Neural cell (in vitro differentiated cells): Measurements from ENCODE around the gene PPP1CA. TPM values are rescaled to one million over a fixed set of nuclear protein-coding genes. Genes with fewer than 3 reads are reported as not detected.

Experiments used
- H2AFZ ChIP-seq: fragments of 200-600, 300-800 bp; sonication (generic), shearing (Covaris generic); 2 replicates; pipeline ENCODE4 v1.6.0; 2014; ENCODE audit warnings: low read depth, mild to moderate bottlenecking, antibody characterized with exemption, low read length, moderate library complexity
- H3F3A ChIP-seq: fragments of 200-600 bp; shearing (Covaris generic); 2 replicates; pipeline ENCODE4 v1.6.1; 2016; ENCODE audit warnings: mild to moderate bottlenecking, moderate library complexity, mixed read lengths, antibody characterized with exemption, low read length; ENCODE audit not compliant: insufficient read depth, poor library complexity, severe bottlenecking
- H3K27ac ChIP-seq: fragments of 200-600, 300-800 bp; sonication (generic), shearing (Covaris generic); 2 replicates; pipeline ENCODE4 v1.5.1; 2014; ENCODE audit warnings: mild to moderate bottlenecking, low read length, moderate library complexity
- H3K27me3 ChIP-seq: fragments of 300-800, 200-600 bp; sonication (generic), shearing (Covaris generic); 2 replicates; pipeline ENCODE4 v1.6.0; 2014; ENCODE audit warnings: mild to moderate bottlenecking, low read depth, low read length, moderate library complexity; ENCODE audit not compliant: insufficient read depth
- H3K36me3 ChIP-seq: fragments of 300-800, 200-600 bp; sonication (generic), shearing (Covaris generic); 2 replicates; pipeline ENCODE4 v1.5.1; 2014; ENCODE audit warnings: mild to moderate bottlenecking, antibody characterized with exemption, low read length, moderate library complexity; ENCODE audit not compliant: insufficient read depth
- H3K4me2 ChIP-seq: fragments of 300-800, 200-600 bp; sonication (generic), shearing (Covaris generic); 2 replicates; pipeline ENCODE4 v1.6.0; 2014; ENCODE audit warnings: mild to moderate bottlenecking, low read length
- H3K4me3 ChIP-seq: fragments of 300-800, 200-600 bp; sonication (generic), shearing (Covaris generic); 2 replicates; pipeline ENCODE4 v1.5.1; 2014; ENCODE audit warnings: mild to moderate bottlenecking, low read length, moderate library complexity
- H3K79me2 ChIP-seq: fragments of 200-600 bp; shearing (Covaris generic); replicated peaks from 2 replicates; pipeline ENCODE4 v1.6.0; 2014; ENCODE audit warnings: mild to moderate bottlenecking, low read length, moderate library complexity; ENCODE audit not compliant: insufficient read depth
- H3K9ac ChIP-seq: fragments of 300-800, 200-600 bp; sonication (generic), shearing (Covaris generic); 2 replicates; pipeline ENCODE4 v1.6.1; 2016; ENCODE audit warnings: mild to moderate bottlenecking, low read length, mixed read lengths
- H3K9me2 ChIP-seq: fragments of 200-600 bp; shearing (Covaris generic); 2 replicates; pipeline ENCODE4 v1.6.1; 2016; ENCODE audit warnings: mild to moderate bottlenecking, low read length, mixed read lengths; ENCODE audit not compliant: insufficient read depth
- H3K9me3 ChIP-seq: fragments of 200-600, 300-800 bp; sonication (generic), shearing (Covaris generic); 2 replicates; pipeline ENCODE4 v1.6.1; 2016; ENCODE audit warnings: mild to moderate bottlenecking, mixed run types, low read length, moderate library complexity, mixed read lengths
- H4K20me1 ChIP-seq: fragments of 200-600 bp; shearing (Covaris generic); 2 replicates; pipeline ENCODE4 v1.6.1; 2016; ENCODE audit warnings: mild to moderate bottlenecking, mixed run types; ENCODE audit not compliant: insufficient read depth
- EP300 ChIP-seq: fragments of 450-650 bp; conservative IDR thresholded peaks from 2 replicates; pipeline ENCODE4 v1.6.1; 2014; ENCODE audit warnings: antibody characterized with exemption, mild to moderate bottlenecking, moderate library complexity; ENCODE audit not compliant: poor library complexity, severe bottlenecking
- EZH2 ChIP-seq: fragments of 200-600, 300-800 bp; shearing (Covaris generic), sonication (generic); IDR thresholded peaks from 2 replicates; pipeline ENCODE4 v1.6.1; 2014; ENCODE audit warnings: antibody characterized with exemption, low read length, borderline replicate concordance, mild to moderate bottlenecking; ENCODE audit not compliant: insufficient read depth, poor library complexity, severe bottlenecking
- MXI1 ChIP-seq: fragments of 450-650 bp; conservative IDR thresholded peaks from 2 replicates; pipeline ENCODE4 v1.6.1; 2014; ENCODE audit warnings: antibody characterized with exemption, mild to moderate bottlenecking; ENCODE audit not compliant: poor library complexity, severe bottlenecking
- POLR2AphosphoS5 ChIP-seq: IDR thresholded peaks from 2 replicates; pipeline ENCODE4 v1.6.1; 2012
- RAD21 ChIP-seq: fragments of 450-650 bp; conservative IDR thresholded peaks from 2 replicates; pipeline ENCODE4 v1.6.1; 2014; ENCODE audit warnings: antibody characterized with exemption, mild to moderate bottlenecking, moderate library complexity
- SMC3 ChIP-seq: fragments of 450-650 bp; conservative IDR thresholded peaks from 2 replicates; pipeline ENCODE4 v1.6.1; 2014; ENCODE audit warnings: antibody characterized with exemption, mild to moderate bottlenecking, moderate library complexity; ENCODE audit not compliant: poor library complexity
- TAF1 ChIP-seq: IDR thresholded peaks from 2 replicates; pipeline ENCODE4 v1.6.1; 2012; ENCODE audit warnings: low read depth
- polyA plus RNA-seq: library from polyadenylated mRNA; depleted of rRNA; stranded (reverse); fragments of >200 nt; gene quantifications from 2 replicates; pipeline ENCODE4 v1.2.3, GENCODE V29; 2014
- TF ChIP-seq, protein P1 (sequence below): fragments of 450-650 bp; IDR thresholded peaks from 2 replicates; pipeline ENCODE4 v1.5.1; 2014; ENCODE audit warnings: antibody characterized with exemption, mild to moderate bottlenecking, moderate library complexity; ENCODE audit not compliant: poor library complexity, severe bottlenecking
- TF ChIP-seq, protein P2 (sequence below): IDR thresholded peaks from 2 replicates; pipeline ENCODE4 v1.6.1; 2012; ENCODE audit warnings: borderline replicate concordance

Gene PPP1CA
- polyA plus RNA-seq, 1 donor from 2014 or later = 106 TPM

DNA sequence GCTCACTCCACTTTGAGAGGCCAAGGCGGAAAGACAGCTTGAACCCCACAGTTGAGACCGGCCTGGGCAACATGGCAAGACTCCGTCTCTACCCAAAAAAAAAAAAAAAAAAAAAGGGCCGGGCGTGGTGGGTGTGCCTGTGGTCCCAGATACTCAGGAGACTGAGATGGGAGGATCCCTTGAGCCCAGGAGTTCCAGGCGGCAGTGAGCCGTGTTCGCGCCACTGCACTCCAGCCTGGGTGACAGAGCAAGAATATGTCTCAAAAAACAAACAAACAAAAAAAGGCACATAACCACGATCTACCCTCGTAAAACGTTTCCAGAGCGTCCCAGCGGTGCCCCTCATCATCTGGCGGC lies 10.7 kb downstream of the PPP1CA start:
- Histone ChIP-seq H3K4me2 (peak overlapping the region; percentile 34), H3K27ac (peak overlapping the region; percentile 48), H3K9me3 (no peaks in the 10 kb centered on the region), H3K9me2 (no peaks in the 10 kb centered on the region), H3K79me2 (no peaks in the 10 kb centered on the region), H4K20me1 (no peaks in the 10 kb centered on the region), H3K4me3 (peak overlapping the region; percentile 88), H3F3A (no peaks in the 10 kb centered on the region), H3K9ac (peak overlapping the region; percentile 73), H3K27me3 (no peaks in the 10 kb centered on the region), H2AFZ (no peak overlapping the region), H3K36me3 (no peaks in the 10 kb centered on the region)
- TF ChIP-seq EP300 (no peak), TAF1 (no peak), SMC3 (no peak), MXI1 (no peak), RAD21 (no peak), EZH2 (no peak), POLR2AphosphoS5 (no peak)
- TF ChIP-seq, protein P1, sequence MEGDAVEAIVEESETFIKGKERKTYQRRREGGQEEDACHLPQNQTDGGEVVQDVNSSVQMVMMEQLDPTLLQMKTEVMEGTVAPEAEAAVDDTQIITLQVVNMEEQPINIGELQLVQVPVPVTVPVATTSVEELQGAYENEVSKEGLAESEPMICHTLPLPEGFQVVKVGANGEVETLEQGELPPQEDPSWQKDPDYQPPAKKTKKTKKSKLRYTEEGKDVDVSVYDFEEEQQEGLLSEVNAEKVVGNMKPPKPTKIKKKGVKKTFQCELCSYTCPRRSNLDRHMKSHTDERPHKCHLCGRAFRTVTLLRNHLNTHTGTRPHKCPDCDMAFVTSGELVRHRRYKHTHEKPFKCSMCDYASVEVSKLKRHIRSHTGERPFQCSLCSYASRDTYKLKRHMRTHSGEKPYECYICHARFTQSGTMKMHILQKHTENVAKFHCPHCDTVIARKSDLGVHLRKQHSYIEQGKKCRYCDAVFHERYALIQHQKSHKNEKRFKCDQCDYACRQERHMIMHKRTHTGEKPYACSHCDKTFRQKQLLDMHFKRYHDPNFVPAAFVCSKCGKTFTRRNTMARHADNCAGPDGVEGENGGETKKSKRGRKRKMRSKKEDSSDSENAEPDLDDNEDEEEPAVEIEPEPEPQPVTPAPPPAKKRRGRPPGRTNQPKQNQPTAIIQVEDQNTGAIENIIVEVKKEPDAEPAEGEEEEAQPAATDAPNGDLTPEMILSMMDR = no peak
- TF ChIP-seq, protein P2, sequence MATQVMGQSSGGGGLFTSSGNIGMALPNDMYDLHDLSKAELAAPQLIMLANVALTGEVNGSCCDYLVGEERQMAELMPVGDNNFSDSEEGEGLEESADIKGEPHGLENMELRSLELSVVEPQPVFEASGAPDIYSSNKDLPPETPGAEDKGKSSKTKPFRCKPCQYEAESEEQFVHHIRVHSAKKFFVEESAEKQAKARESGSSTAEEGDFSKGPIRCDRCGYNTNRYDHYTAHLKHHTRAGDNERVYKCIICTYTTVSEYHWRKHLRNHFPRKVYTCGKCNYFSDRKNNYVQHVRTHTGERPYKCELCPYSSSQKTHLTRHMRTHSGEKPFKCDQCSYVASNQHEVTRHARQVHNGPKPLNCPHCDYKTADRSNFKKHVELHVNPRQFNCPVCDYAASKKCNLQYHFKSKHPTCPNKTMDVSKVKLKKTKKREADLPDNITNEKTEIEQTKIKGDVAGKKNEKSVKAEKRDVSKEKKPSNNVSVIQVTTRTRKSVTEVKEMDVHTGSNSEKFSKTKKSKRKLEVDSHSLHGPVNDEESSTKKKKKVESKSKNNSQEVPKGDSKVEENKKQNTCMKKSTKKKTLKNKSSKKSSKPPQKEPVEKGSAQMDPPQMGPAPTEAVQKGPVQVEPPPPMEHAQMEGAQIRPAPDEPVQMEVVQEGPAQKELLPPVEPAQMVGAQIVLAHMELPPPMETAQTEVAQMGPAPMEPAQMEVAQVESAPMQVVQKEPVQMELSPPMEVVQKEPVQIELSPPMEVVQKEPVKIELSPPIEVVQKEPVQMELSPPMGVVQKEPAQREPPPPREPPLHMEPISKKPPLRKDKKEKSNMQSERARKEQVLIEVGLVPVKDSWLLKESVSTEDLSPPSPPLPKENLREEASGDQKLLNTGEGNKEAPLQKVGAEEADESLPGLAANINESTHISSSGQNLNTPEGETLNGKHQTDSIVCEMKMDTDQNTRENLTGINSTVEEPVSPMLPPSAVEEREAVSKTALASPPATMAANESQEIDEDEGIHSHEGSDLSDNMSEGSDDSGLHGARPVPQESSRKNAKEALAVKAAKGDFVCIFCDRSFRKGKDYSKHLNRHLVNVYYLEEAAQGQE = no peak

DNA sequence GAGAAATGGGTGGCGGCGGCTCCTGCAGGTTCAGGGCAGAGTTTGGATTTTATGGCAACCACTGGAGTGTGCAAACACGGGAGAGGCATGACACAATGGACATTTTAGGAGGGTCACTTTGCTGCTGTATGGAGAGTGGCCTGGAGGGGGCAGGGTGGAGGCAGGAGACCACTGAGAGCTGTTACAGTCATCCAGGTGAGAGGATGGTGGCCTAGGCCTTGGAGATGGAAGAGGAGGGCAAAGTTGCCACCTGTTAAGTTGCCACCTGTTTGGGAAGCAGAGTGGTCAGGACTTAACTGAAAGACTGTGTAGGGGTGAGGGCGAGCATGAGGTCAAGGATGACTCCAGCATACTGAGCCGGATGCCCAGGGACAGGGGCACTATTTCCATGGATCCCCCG lies 12.2 kb downstream of the PPP1CA start:
- no peaks in the 10 kb centered on the region for H3K9me2 ChIP-seq
- H2AFZ ChIP-seq = no peak overlapping the region
- no peak overlapping the region for H3K4me2 ChIP-seq
- H3K9me3 ChIP-seq = no peaks in the 10 kb centered on the region
- no peak overlapping the region for H3K9ac ChIP-seq
- H3K79me2 ChIP-seq = no peaks in the 10 kb centered on the region
- no peak overlapping the region for H3K27ac ChIP-seq
- H3K4me3 ChIP-seq = no peak overlapping the region
- H3F3A ChIP-seq = no peaks in the 10 kb centered on the region
- no peaks in the 10 kb centered on the region for H4K20me1 ChIP-seq
- no peaks in the 10 kb centered on the region for H3K27me3 ChIP-seq
- no peaks in the 10 kb centered on the region for H3K36me3 ChIP-seq
- TF ChIP-seq TAF1 = no peak
- TF ChIP-seq SMC3 = peak; percentile 37
- TF ChIP-seq, protein P1 = peak; percentile 55
